CD4-positive, alpha-beta T cell (primary cell): Measurements from ENCODE around the gene COG5. TPM values are rescaled to one million over a fixed set of nuclear protein-coding genes. Genes with fewer than 3 reads are reported as not detected.

Experiments
- ATAC-seq: fragments of 200-7000 bp; cut with Tn5 transposase; one replicate; pipeline ENCODE4 v1.10.0; 2022; ENCODE audit warnings: mild to moderate bottlenecking; ENCODE audit not compliant: poor library complexity
- CTCF ChIA-PET: fragments of 350-600 bp; sonication (Branson Sonifier 250); formaldehyde crosslinking; loops from one replicate; lab custom pipeline; 2021; ENCODE audit warnings: antibody characterized with exemption, inconsistent platforms; lab: Charles Lee
- POLR2A ChIA-PET: fragments of 350-600 bp; sonication (Branson Sonifier 250); formaldehyde crosslinking; loops from one replicate; lab custom pipeline; 2021; ENCODE audit warnings: antibody characterized with exemption, inconsistent platforms; lab: Charles Lee
- DNase-seq, 14 experiments: peaks; one replicate each; pipeline ENCODE4 v3.0.0-alpha.2; 2013 to 2020; ENCODE audit warnings: mixed read lengths in 2 of 14
- H3K27ac ChIP-seq, 2 donors: one replicate each; pipeline versions ENCODE4 v1.5.1 to v1.7.0; 2013; ENCODE audit warnings: low read length in 2 of 2, low read depth in 1 of 2, mild to moderate bottlenecking in 1 of 2
- H3K27me3 ChIP-seq, 2 experiments: 1 replicate in 1 of 2; 2 replicates in 1 of 2; pipeline versions ENCODE4 v1.6.1 to v1.7.0; 2013; ENCODE audit warnings: low read length in 2 of 2, control low read depth in 1 of 2, mild to moderate bottlenecking in 1 of 2, moderate library complexity in 1 of 2; ENCODE audit not compliant: insufficient read depth in 2 of 2, control insufficient read depth in 1 of 2
- H3K36me3 ChIP-seq: one replicate; pipeline ENCODE4 v1.6.1; 2013; ENCODE audit warnings: low read length, control low read depth; ENCODE audit not compliant: insufficient read depth
- H3K4me1 ChIP-seq: one replicate; pipeline ENCODE4 v1.6.1; 2013; ENCODE audit warnings: low read length, control low read depth; ENCODE audit not compliant: insufficient read depth
- H3K4me3 ChIP-seq: one replicate; pipeline ENCODE4 v1.5.1; 2013; ENCODE audit warnings: mild to moderate bottlenecking, low read length, moderate library complexity
- H3K9me3 ChIP-seq, 2 experiments: 1 replicate in 1 of 2; 2 replicates in 1 of 2; pipeline versions ENCODE4 v1.6.1 to v1.7.0; 2013; ENCODE audit warnings: low read length in 2 of 2, mild to moderate bottlenecking in 2 of 2, control low read depth in 1 of 2, moderate library complexity in 1 of 2; ENCODE audit not compliant: control insufficient read depth in 1 of 2, insufficient read depth in 1 of 2
- H3K27ac Mint-ChIP-seq: one replicate; pipeline ENCODE4 v1.8.0; 2020; ENCODE audit warnings: mixed read lengths
- H3K27me3 Mint-ChIP-seq: one replicate; pipeline ENCODE4 v1.8.0; 2021; ENCODE audit warnings: mixed read lengths
- H3K36me3 Mint-ChIP-seq: one replicate; pipeline ENCODE4 v1.8.0; 2021; ENCODE audit warnings: low read depth, mixed read lengths
- H3K4me1 Mint-ChIP-seq: one replicate; pipeline ENCODE4 v1.8.0; 2021; ENCODE audit warnings: low read depth, mixed read lengths
- H3K4me3 Mint-ChIP-seq: one replicate; pipeline ENCODE4 v1.8.0; 2020; ENCODE audit warnings: mild to moderate bottlenecking, mixed read lengths
- H3K9me3 Mint-ChIP-seq: one replicate; pipeline ENCODE4 v1.8.0; 2020; ENCODE audit warnings: mixed read lengths
- CTCF ChIP-seq: fragments of 200-600 bp; IDR thresholded peaks from one replicate; pipeline ENCODE4 v1.8.0; 2022; ENCODE audit warnings: antibody characterized with exemption, mild to moderate bottlenecking
- intact Hi-C, 2 experiments: fragments of 100-400 bp; cut with DNase I in 1 of 2; cut with micrococcal nuclease in 1 of 2; formaldehyde crosslinking; loops; one replicate each; pipeline versions ENCODE4 v1.15.1 to v1.9.0; 2023 to 2025; cut with DNase I, micrococcal nuclease
- total RNA-seq, 174 experiments: library from RNA in 2 of 174; stranded (reverse) in 2 of 174; gene quantifications; one replicate each; pipeline ENCODE4 v1.2.3 and lab custom pipeline; 2021 to 2026

The COG5 gene
- total RNA-seq, 2 experiments from 2014 or later = 43.4 to 44.5 TPM

- Mint-ChIP-seq H3K27me3 (no peaks in the 10 kb centered on the region), H3K9me3 (no peaks in the 10 kb centered on the region), H3K4me3 (no peak overlapping the region), H3K27ac (no peak overlapping the region), H3K4me1 (peaks cover 22% of the 10 kb centered on the region), H3K36me3 (peaks cover 5% of the 10 kb centered on the region)
- DNase-seq (no peak), ATAC-seq (no peak)
- no peak for TF ChIP-seq CTCF
- no peaks in the 10 kb centered on the region for H3K9me3 ChIP-seq
- POLR2A ChIA-PET = no interaction called here
- no peaks in the 10 kb centered on the region for H3K4me1 ChIP-seq
- no peak overlapping the region for H3K27ac ChIP-seq
- intact Hi-C loops = no loop called here
- no peaks in the 10 kb centered on the region for H3K36me3 ChIP-seq
- H3K27me3 ChIP-seq = no peaks in the 10 kb centered on the region
- CTCF ChIA-PET = no interaction called here
- H3K4me3 ChIP-seq = no peak overlapping the region
These were observed 81.1 kb downstream of the COG5 start for GRCh38 chr7:107482571-107482970.

- Histone ChIP-seq H3K4me3 (no peak overlapping the region), H3K9me3 (no peaks in the 10 kb centered on the region), H3K27ac (no peak overlapping the region), H3K36me3 (no peaks in the 10 kb centered on the region), H3K27me3 (no peaks in the 10 kb centered on the region), H3K4me1 (no peaks in the 10 kb centered on the region)
- H3K9me3 Mint-ChIP-seq = no peaks in the 10 kb centered on the region
- ATAC-seq = no peak
- no peak overlapping the region for H3K4me3 Mint-ChIP-seq
- no peak for TF ChIP-seq CTCF
- no peak overlapping the region for H3K27ac Mint-ChIP-seq
- CTCF ChIA-PET = no interaction called here
- intact Hi-C loops = no loop called here
- H3K4me1 Mint-ChIP-seq = peaks cover 18% of the 10 kb centered on the region
- no peaks in the 10 kb centered on the region for H3K27me3 Mint-ChIP-seq
- POLR2A ChIA-PET = no interaction called here
- no peak for DNase-seq
- peaks cover 5% of the 10 kb centered on the region for H3K36me3 Mint-ChIP-seq
These were observed 82.8 kb downstream of the COG5 start for GRCh38 chr7:107480932-107481331.

GRCh38 chr7:107479303-107479702 is 84.4 kb downstream of the COG5 start:
- H3K4me3 Mint-ChIP-seq = no peak overlapping the region
- Histone ChIP-seq H3K4me3 (no peak overlapping the region), H3K9me3 (no peaks in the 10 kb centered on the region), H3K36me3 (no peaks in the 10 kb centered on the region), H3K27ac (no peak overlapping the region), H3K27me3 (no peaks in the 10 kb centered on the region), H3K4me1 (no peaks in the 10 kb centered on the region)
- H3K9me3 Mint-ChIP-seq = no peaks in the 10 kb centered on the region
- H3K27ac Mint-ChIP-seq = no peak overlapping the region
- H3K4me1 Mint-ChIP-seq = peaks cover 5% of the 10 kb centered on the region
- ATAC-seq = no peak
- intact Hi-C loops = no loop called here
- CTCF ChIA-PET = interaction anchor here (1.0 kb wide), 1 partner anchor 13 kb away, joined by 3 read pairs; no protein-coding TSS in a partner anchor
- no peak for DNase-seq
- TF ChIP-seq CTCF = no peak
- POLR2A ChIA-PET = interaction anchor here (0.5 kb wide), 1 partner anchor 22 kb away, joined by 3 read pairs; no protein-coding TSS in a partner anchor
- peaks cover 4% of the 10 kb centered on the region for H3K36me3 Mint-ChIP-seq
- H3K27me3 Mint-ChIP-seq = no peaks in the 10 kb centered on the region
